HG02852 (cell line): ENCODE results near the gene ARHGAP15.
A peak's percentile ranks its signal among the peaks of the same experiment; 100 is the strongest.

Source experiments
- ATAC-seq: cut with Tn5 transposase; IDR thresholded peaks from one replicate; pipeline ENCODE4 v1.9.1; 2021; ENCODE audit warnings: mild to moderate bottlenecking, moderate library complexity; ENCODE audit not compliant: unreplicated experiment

Gene ARHGAP15

GRCh38 chr2:143801561-143801960, 672.3 kb downstream of the ARHGAP15 start:
- no peak for ATAC-seq

- peak; percentile 41 for ATAC-seq
Measured at GRCh38 chr2:143802242-143802641, 673.0 kb downstream of the ARHGAP15 start.

- ATAC-seq: peak; percentile 79
Measured at GRCh38 chr2:143802871-143803650, 673.8 kb downstream of the ARHGAP15 start.

GRCh38 chr2:143803936-143804335, 674.7 kb downstream of the ARHGAP15 start:
- ATAC-seq: no peak

GRCh38 chr2:143805666-143806065, 676.4 kb downstream of the ARHGAP15 start:
- ATAC-seq: no peak

- no peak for ATAC-seq
Measured at GRCh38 chr2:143807192-143807591, 678.0 kb downstream of the ARHGAP15 start.

GRCh38 chr2:143807671-143808070, 678.5 kb downstream of the ARHGAP15 start:
- ATAC-seq: no peak

- no peak for ATAC-seq
Measured at GRCh38 chr2:143808166-143808565, 678.9 kb downstream of the ARHGAP15 start.

- no peak for ATAC-seq
Measured at GRCh38 chr2:143815082-143815481, 685.9 kb downstream of the ARHGAP15 start.

GRCh38 chr2:143816916-143817315, 687.7 kb downstream of the ARHGAP15 start:
- no peak for ATAC-seq
